Measurements from ENCODE around the gene ADAMTS7. TPM values are rescaled to one million over a fixed set of nuclear protein-coding genes. Genes with fewer than 3 reads are reported as not detected.

The ADAMTS7 gene
- total RNA-seq, 1 experiment from 2014 or later = 23.1 TPM

DNA sequence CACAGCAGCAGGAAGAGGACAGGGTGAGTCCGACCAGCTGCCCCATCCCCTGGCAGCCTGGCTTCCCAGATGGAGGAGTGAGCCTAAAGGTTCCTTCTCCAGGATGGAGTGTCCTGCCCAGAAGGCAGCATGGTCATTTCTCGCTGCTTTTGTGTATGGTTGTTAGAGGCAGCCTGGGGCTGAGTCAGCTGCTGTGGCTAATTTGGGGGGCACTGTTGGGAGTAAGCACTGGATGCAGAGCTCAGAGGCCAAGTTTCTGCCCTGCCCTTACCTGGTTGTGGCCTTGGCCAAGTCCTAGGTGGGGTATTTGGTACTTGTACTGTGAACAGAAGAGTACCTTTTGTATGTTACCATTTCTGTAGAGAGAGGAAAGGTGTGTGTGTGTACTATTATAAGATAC, 78.6 kb downstream of the ADAMTS7 start:
- no peaks in the 10 kb centered on the region for H3K4me1 ChIP-seq (ENCODE audit: insufficient read depth, low read length)
- no CpG with 5 or more reads among the region's 2 CpGs for WGBS (ENCODE audit: extremely low coverage, insufficient read length, low lambda C conversion rate)
- H2AFZ ChIP-seq (ENCODE audit: low read length) = no peak overlapping the region
- no peak overlapping the region for H2BK5ac ChIP-seq (ENCODE audit: insufficient read length, low read length)
- no peak overlapping the region for H4K8ac ChIP-seq (replicated peaks; ENCODE audit: insufficient read length, low read depth, low read length)
- H3K18ac ChIP-seq (ENCODE audit: insufficient read length, low read depth, low read length) = no peak overlapping the region
- no peak overlapping the region for H2BK120ac ChIP-seq (ENCODE audit: low read depth, low read length, poor library complexity, severe bottlenecking)
- H3K9ac ChIP-seq (ENCODE audit: extremely low read depth, insufficient read length, low read length) = no peak overlapping the region
- H3K79me1 ChIP-seq (ENCODE audit: insufficient read depth, low read depth, low read length, poor library complexity, severe bottlenecking) = no peaks in the 10 kb centered on the region
- Mint-ChIP-seq H3K27ac (no peak overlapping the region), H3K36me3 (ENCODE audit: insufficient read depth in 1 of 3, low read depth in 3 of 3) (no peaks in the 10 kb centered on the region), H3K27me3 (ENCODE audit: low read depth) (peaks cover 17% of the 10 kb centered on the region), H3K4me1 (peaks cover 6 to 15% of the 10 kb centered on the region in 2 experiments; a peak in 3 of 4 replicates), H3K4me3 (no peak overlapping the region), H3K9me3 (no peaks in the 10 kb centered on the region; a peak in 1 of 5 replicates)
- H4K91ac ChIP-seq (ENCODE audit: insufficient read length, low read depth, low read length) = no peak overlapping the region
- no peak overlapping the region for H3K27ac ChIP-seq (ENCODE audit: insufficient read length, low read depth, low read length)
- DNase-seq = no peak
- H2BK15ac ChIP-seq (ENCODE audit: low read depth, low read length) = no peak overlapping the region
- no peak overlapping the region for H3K4ac ChIP-seq (ENCODE audit: low read depth, low read length)
- TF ChIP-seq, protein P1, sequence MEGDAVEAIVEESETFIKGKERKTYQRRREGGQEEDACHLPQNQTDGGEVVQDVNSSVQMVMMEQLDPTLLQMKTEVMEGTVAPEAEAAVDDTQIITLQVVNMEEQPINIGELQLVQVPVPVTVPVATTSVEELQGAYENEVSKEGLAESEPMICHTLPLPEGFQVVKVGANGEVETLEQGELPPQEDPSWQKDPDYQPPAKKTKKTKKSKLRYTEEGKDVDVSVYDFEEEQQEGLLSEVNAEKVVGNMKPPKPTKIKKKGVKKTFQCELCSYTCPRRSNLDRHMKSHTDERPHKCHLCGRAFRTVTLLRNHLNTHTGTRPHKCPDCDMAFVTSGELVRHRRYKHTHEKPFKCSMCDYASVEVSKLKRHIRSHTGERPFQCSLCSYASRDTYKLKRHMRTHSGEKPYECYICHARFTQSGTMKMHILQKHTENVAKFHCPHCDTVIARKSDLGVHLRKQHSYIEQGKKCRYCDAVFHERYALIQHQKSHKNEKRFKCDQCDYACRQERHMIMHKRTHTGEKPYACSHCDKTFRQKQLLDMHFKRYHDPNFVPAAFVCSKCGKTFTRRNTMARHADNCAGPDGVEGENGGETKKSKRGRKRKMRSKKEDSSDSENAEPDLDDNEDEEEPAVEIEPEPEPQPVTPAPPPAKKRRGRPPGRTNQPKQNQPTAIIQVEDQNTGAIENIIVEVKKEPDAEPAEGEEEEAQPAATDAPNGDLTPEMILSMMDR (conservative IDR thresholded peaks at IDR 0.05) = no peak
- no peaks in the 10 kb centered on the region for H4K20me1 ChIP-seq (ENCODE audit: control insufficient read depth, insufficient read depth, insufficient read length)
- H3K23me2 ChIP-seq (ENCODE audit: insufficient read length, low read depth, low read length, poor library complexity, severe bottlenecking) = no peaks in the 10 kb centered on the region
- H3K23ac ChIP-seq (ENCODE audit: insufficient read length, low read depth, low read length) = no peak overlapping the region
- H3K27me3 ChIP-seq (ENCODE audit: insufficient read depth, low read length) = no peaks in the 10 kb centered on the region
- H3T11ph ChIP-seq (ENCODE audit: low read length) = no peak overlapping the region
- H2BK12ac ChIP-seq (ENCODE audit: insufficient read length, low read depth, low read length) = no peak overlapping the region
- no peak overlapping the region; the same call in 1 of the 2 replicates for H3K14ac ChIP-seq (ENCODE audit: insufficient read depth, low read length)
- H2AK5ac ChIP-seq (ENCODE audit: insufficient read length, low read length) = no peak overlapping the region
- H4K5ac ChIP-seq (ENCODE audit: insufficient read length, low read depth, low read length) = no peak overlapping the region
- H2BK20ac ChIP-seq (ENCODE audit: low read depth, low read length, poor library complexity, severe bottlenecking) = no peak overlapping the region
- no peak overlapping the region for H3K4me2 ChIP-seq (ENCODE audit: insufficient read depth, insufficient read length, low read length)
- H3K79me2 ChIP-seq (ENCODE audit: insufficient read depth, low read length) = no peaks in the 10 kb centered on the region
- no peaks in the 10 kb centered on the region for H3K9me3 ChIP-seq (ENCODE audit: control insufficient read depth, low read depth, low read length)
- no peak overlapping the region for H3K56ac ChIP-seq (ENCODE audit: insufficient read length, low read depth, low read length)
